GM21515 (cell line): ENCODE results near the gene ARRB1.
"Not testable (repeated sequence)": the region's sequence is repeated elsewhere in the genome, so short reads cannot be mapped to it uniquely, and the experiment has no call there.

Experiments used
- ATAC-seq: cut with Tn5 transposase; IDR thresholded peaks from one replicate; pipeline ENCODE4 v1.9.1; 2021; ENCODE audit not compliant: unreplicated experiment

The ARRB1 gene

GRCh38 chr11:75371949-75372876 lies 20.8 kb upstream of the ARRB1 start:
- ATAC-seq: no peak

- no peak for ATAC-seq
These were observed 18.2 kb upstream of the ARRB1 start for GRCh38 chr11:75369560-75370255.

DNA sequence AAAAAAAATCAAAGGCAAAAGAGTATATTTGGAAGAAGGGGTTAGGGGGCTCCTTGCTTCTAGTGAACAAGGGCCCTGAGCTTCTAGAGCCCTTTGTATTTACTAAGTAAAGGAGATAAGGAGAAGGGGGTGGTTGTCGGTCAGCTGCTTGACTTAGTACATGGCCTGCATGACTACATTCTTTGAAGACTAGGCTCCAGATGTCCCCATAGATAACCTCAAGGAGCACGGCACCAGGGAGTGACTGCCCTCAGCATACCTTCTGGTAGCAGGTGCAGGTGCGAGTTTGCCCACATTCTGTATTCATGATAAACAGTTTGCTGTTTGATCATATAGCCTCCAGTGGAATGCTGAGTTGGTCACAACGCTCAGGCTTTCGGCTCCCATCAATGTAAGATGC lies 15.4 kb upstream of the ARRB1 start:
- ATAC-seq: not testable (repeated sequence)

GRCh38 chr11:75365711-75366181 lies 14.3 kb upstream of the ARRB1 start:
- ATAC-seq: no peak

DNA sequence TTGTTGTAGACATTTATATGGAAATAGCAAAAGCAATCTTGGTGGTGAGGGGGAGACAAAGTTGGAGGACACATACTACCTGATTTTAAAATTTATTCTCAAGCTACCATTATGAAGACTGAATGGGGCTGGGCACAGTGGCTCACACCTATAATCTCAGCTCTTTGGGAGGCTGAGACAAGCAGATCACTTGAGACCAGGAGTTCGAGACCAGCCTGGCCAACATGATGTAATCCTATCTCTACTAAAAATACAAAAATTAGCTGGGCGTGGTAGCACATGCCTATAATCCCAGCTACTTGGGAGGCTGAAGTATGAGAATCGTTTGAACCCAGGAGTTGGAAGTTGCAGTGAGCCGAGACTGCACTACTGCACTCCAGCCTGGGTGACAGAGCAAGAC lies 10.8 kb upstream of the ARRB1 start:
- ATAC-seq: not testable (repeated sequence)

DNA sequence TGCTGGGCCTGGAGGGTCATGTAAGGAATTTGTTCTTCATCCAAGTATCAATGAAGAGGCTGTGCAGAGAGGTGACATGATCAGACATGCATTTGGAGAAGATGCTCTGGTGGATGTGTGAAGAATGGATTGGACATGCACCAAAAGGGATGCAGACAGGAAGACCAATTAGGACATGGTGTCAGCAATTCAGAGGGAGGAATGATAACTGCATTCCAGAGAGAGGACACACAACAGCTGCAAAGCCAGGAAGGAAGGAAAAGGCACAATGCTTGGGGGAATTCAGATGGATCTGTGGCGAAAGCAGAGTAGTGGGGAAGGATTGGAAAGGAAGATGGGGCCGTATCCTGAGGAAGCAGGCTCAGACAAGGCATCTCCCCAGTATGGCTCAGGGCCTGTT lies 5.2 kb upstream of the ARRB1 start:
- ATAC-seq: no peak

GRCh38 chr11:75355051-75355450 lies 3.6 kb upstream of the ARRB1 start:
- ATAC-seq: no peak

GRCh38 chr11:75352588-75353206 lies 1.2 kb upstream of the ARRB1 start:
- no peak for ATAC-seq

- ATAC-seq: no peak
These were observed 528 bp upstream of the ARRB1 start for GRCh38 chr11:75351791-75352587.

DNA sequence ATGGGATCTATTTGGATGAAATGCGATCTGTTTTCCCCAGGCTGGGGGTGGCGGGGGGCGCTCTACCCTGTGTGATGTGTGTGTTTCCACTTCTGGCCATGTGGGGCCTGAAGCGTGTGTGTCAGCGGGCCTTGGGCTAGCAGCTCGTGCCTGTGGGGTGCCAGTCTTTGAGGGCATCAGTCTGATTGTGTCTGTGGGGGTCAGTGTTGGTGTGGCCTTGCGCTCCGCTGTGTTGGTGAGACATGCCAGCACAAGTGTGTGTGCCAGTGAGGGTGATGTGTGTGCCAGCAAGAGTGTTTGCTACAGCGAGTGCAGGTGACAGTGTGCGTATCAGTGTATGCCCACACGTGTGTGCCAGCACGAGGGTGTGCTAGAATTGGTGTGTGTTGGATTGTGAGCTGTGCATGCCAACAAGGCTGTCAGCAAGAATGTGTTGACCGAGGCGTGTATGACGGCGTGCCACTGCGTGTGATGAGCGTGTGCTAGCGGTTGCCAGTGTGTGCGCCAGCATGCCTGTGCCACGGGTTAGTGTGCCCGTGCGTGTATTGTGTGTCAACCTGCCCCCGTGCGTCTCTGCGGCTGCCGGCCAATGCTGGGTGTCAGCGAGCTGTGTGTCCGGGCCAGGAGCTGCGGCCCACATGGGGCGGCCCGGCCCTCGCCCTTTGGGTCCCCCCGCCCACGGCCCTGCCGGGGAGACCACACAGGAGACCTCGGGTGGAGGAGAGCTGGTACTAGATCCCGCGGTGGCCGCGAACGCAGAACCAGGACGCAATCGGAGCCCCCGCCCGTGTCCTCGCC lies 519 bp downstream of the ARRB1 start:
- no peak for ATAC-seq

DNA sequence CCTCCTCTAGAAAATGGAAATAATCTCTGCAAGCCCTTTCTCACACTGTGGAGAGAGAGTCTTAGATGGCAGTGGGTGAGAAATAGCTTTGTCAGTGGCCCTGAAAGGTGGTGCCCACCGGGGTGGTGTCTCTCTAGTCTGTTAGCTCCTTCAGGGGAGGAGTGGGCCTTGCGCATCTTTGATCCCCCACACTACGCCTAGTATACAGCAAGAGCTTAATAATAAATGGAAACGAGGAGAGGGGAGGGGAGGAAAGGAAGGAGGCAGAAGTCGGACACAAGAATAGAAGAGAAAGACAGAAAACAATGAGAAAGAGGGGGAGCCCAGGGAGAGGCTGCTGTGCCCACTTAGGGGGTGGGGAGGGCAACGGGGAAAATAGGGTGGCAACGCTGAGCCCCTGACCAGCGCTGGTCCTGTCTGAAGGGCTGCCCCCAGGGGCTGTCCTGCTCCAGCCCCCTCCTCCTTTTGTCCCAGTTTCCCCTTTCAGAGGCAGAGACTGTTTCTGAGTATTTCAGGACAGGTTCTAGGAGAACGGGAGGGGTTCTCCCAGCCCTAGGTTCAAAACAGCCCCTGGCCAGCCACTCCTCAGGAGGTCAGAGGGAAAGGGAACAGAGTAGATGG lies 1.2 kb downstream of the ARRB1 start:
- ATAC-seq: no peak

DNA sequence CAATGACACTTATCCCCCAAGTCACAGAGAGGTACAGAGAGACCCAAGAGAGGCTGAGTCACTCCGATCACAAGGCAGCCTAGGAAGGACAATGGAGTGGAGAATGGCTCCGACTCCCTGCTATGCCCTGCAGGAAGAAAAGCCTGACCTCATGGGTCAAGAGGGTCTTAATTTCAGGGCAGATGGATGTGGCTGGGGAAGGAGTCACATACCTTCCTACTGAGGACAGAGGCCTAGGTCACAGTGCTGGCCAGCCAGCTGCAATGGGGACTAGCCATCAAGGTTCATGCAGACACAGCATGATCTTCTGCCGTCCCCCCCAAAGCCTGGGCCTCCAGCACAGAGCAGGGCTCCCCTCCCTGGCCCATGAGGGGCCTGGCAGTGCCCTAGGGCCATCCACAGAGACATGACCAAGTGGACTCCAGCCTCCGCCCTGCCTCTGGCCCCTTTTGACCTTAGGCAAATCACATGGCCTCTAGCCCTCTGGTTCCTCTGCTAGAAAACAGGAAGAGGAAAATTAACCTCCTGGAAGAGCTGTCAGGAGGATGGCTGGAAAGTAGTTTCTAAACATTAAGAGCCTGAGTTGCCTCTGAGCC lies 1.8 kb downstream of the ARRB1 start:
- no peak for ATAC-seq

DNA sequence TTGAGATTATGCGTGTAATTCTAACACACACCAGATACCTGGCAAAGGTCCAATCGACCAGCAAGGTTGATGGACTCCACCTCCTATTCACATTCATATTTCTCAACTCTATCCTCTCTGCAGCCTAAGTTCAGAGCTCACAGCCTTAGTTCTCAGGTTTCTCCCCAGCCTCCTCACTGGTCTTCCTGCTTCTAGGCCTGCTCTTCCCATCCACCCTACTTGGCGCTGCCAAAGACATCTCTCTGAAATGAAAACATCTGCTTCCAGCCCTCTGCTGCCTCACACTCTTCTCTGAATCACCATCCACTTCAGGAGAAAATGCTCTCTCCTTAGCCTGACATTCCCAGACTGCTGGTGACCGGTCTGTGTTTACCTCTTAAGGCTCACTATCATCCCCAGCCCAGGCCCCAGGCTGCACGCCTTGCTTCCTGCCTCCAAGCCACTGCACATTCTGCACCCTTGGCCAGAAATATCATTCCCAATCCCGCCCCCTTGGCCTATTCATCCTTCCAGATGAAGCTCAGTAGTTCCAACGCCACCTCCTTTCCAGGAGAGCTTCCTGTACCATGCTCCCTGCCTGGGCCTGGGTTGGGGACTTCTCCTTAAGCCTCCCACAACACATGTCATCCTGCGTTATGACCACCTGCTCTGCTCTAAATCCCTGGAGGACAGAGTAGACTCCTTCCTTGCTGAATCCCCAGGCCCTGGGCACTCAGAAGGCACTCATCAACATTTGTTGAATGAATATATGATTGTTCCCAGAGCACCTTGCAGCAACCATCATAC lies 3.5 kb downstream of the ARRB1 start:
- no peak for ATAC-seq

DNA sequence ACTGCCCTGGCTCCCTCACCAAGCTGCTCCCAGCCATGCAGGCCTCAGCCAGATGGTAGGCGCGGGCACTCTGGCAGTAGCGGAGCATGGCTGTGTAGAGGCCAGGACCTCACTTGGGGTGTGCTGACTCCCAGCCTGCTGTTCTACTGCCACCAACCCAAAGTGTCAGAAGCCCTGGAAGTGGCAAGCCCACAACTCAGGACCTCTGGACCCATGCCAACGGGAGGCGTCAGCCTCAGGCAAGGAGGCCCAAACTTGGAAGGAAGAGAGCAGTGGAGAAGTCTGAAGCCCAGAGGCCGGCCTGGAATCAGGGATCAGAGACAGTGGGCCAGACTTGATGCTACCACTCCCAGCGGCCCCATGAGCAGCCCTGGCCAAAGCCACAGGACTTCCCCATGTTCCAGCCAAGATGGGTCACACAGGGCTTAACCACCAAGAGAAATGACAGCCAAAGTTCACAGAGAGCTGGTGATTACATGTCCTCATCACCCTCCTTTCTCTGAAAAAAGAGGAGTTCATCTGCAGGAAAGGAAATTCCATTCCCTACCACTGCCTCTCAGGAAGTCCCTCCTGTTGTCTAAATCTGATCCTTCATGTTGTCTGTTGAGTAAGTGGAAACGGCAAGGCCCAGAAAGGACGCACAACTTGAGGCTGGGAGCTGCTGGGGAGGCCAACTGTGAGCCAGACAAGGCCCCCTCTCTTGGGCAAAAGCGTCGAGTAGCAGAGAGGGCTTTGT lies 4.4 kb downstream of the ARRB1 start:
- ATAC-seq: no peak

GRCh38 chr11:75346296-75346695 lies 5.2 kb downstream of the ARRB1 start:
- ATAC-seq: no peak

DNA sequence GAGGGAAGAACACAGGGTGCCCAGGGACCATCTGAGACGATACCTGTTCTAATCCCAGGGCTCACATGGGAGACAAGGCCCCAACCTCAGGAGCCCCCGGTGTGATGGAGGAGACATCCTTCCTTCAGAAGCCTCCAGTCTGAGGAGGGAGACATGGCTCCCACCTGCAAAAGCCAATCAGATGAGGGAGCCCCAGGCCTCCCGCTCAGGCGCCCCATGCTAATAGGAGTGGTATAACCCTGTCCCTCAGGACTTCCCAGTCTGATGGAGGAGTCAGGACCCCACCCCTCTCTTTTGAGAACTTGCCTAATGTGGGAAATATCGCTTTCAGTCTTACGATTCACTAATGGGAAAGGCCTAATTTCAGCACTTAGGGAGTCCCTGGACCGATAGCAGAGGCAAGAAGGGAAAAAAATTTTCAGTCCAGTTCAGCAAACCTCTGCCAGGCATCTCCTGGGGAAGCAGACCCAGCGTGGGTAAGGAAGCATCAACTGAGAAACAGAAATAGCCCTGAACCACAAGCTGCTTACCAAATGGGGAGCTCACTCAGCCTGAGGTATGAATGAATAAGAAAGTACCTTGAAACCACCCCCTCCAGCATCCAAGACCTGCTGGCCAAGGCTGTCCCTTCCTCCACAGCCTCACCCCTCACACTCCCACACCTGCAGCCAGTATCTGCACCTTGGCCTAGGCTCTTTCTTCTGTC lies 5.9 kb downstream of the ARRB1 start:
- ATAC-seq: no peak

GRCh38 chr11:75344761-75345454 lies 6.6 kb downstream of the ARRB1 start:
- ATAC-seq: no peak
